ENCODE data around the gene CDK5RAP1.

CDK5RAP1 gene

DNA sequence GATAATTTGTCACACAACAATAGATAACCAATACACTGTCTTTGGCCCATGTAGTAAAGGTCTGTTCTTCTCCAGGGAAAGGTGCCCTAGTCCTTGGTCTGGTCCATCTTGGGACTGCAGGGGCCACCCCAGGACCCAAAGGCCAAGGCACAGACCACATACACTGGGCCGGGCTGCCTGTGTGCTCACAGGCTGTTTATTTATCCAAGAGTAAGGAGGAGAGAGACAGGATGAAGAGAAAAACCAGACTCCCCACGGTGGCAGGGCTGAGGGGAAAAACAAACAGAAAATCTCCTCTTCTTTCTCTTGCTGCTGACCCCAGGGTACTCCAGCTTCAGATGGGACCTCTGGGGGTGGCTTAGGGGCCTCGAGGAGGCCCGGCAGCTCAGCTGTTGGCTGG, 6.5 kb upstream of the CDK5RAP1 start:
- CTCF ChIA-PET = interaction anchor here (0.5 kb wide), 1 partner anchor 143 kb away, joined by 3 read pairs; no protein-coding TSS in a partner anchor
- H3K9me3 ChIP-seq (ENCODE audit: control insufficient read depth, insufficient read depth, low read depth, low read length) = no peaks in the 10 kb centered on the region
- no peak overlapping the region for H3K27ac ChIP-seq (ENCODE audit: extremely low read depth, low read depth, low read length)
- no peaks in the 10 kb centered on the region for H3K4me1 ChIP-seq (ENCODE audit: control insufficient read depth, insufficient read depth, low read length)
- no peak overlapping the region for H3K4me3 ChIP-seq (ENCODE audit: low read depth, low read length)
- peaks cover 0 to 65% of the 10 kb centered on the region in 2 experiments; a peak in 2 of 3 replicates for H3K36me3 ChIP-seq (ENCODE audit: control insufficient read depth in 2 of 2, insufficient read depth in 1 of 2, low read length in 2 of 2)
- TF ChIP-seq ZNF394 (tag by site-specific recombination; IDR thresholded peaks at IDR 0.05; ENCODE audit: borderline replicate concordance) = no peak
- no peak for TF ChIP-seq ZNF169 (tag by site-specific recombination; IDR thresholded peaks at IDR 0.05)
- TF ChIP-seq SETDB1 (IDR thresholded peaks at IDR 0.05; ENCODE audit: insufficient read length, low read length) = no peak
- TF ChIP-seq ZBTB20 (tag by site-specific recombination; IDR thresholded peaks at IDR 0.05) = no peak
- TF ChIP-seq, protein P1, sequence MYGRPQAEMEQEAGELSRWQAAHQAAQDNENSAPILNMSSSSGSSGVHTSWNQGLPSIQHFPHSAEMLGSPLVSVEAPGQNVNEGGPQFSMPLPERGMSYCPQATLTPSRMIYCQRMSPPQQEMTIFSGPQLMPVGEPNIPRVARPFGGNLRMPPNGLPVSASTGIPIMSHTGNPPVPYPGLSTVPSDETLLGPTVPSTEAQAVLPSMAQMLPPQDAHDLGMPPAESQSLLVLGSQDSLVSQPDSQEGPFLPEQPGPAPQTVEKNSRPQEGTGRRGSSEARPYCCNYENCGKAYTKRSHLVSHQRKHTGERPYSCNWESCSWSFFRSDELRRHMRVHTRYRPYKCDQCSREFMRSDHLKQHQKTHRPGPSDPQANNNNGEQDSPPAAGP (tag by site-specific recombination; IDR thresholded peaks at IDR 0.05) = no peak
- TF ChIP-seq, protein P2, sequence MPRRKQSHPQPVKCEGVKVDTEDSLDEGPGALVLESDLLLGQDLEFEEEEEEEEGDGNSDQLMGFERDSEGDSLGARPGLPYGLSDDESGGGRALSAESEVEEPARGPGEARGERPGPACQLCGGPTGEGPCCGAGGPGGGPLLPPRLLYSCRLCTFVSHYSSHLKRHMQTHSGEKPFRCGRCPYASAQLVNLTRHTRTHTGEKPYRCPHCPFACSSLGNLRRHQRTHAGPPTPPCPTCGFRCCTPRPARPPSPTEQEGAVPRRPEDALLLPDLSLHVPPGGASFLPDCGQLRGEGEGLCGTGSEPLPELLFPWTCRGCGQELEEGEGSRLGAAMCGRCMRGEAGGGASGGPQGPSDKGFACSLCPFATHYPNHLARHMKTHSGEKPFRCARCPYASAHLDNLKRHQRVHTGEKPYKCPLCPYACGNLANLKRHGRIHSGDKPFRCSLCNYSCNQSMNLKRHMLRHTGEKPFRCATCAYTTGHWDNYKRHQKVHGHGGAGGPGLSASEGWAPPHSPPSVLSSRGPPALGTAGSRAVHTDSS (tag by site-specific recombination; IDR thresholded peaks at IDR 0.05) = no peak
- no peak for TF ChIP-seq ZNF23 (tag by site-specific recombination; IDR thresholded peaks at IDR 0.05; ENCODE audit: borderline replicate concordance)
- no peak for TF ChIP-seq ZNF112 (tag by site-specific recombination; IDR thresholded peaks at IDR 0.05)
- POLR2A ChIA-PET = no interaction called here

DNA sequence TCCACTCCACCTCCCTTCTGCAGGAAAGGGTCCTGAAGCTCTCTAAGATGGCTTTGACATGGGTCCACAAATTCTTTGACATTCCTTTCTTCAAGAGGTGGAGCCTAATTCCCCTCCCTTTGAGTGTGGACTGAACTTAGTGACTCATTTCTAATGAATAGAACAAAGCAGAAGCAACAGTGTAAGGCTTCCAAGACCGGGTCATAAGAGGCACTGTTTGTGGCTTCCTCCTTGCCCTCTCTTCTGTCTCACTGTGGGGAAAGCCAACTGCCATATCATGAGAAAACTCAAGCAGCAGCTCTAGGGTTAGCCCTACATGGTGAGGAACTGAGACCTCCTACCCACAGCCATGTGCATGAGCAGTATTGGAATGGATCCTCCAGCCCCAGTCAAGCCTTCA, 5.9 kb upstream of the CDK5RAP1 start:
- CTCF ChIA-PET = interaction anchor here (0.5 kb wide), 1 partner anchor 142 kb away, joined by 3 read pairs; no protein-coding TSS in a partner anchor
- no peak overlapping the region for H3K4me3 ChIP-seq (ENCODE audit: low read depth, low read length)
- POLR2A ChIA-PET = no interaction called here
- no peak for TF ChIP-seq ZXDB (tag by site-specific recombination; IDR thresholded peaks at IDR 0.05)
- no peak for TF ChIP-seq ZFP3 (tag by site-specific recombination; IDR thresholded peaks at IDR 0.05; ENCODE audit: low read depth)
- TF ChIP-seq, protein P3, sequence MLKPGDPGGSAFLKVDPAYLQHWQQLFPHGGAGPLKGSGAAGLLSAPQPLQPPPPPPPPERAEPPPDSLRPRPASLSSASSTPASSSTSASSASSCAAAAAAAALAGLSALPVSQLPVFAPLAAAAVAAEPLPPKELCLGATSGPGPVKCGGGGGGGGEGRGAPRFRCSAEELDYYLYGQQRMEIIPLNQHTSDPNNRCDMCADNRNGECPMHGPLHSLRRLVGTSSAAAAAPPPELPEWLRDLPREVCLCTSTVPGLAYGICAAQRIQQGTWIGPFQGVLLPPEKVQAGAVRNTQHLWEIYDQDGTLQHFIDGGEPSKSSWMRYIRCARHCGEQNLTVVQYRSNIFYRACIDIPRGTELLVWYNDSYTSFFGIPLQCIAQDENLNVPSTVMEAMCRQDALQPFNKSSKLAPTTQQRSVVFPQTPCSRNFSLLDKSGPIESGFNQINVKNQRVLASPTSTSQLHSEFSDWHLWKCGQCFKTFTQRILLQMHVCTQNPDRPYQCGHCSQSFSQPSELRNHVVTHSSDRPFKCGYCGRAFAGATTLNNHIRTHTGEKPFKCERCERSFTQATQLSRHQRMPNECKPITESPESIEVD (tag by site-specific recombination; IDR thresholded peaks at IDR 0.05) = no peak
- no peak for TF ChIP-seq ZFP37 (tag by site-specific recombination; IDR thresholded peaks at IDR 0.05)
- no peak for TF ChIP-seq ZNF707 (tag by site-specific recombination; IDR thresholded peaks at IDR 0.05)
- TF ChIP-seq ZNF560 (tag by site-specific recombination; IDR thresholded peaks at IDR 0.05; ENCODE audit: borderline replicate concordance) = no peak
- no peak for TF ChIP-seq ZIC2 (tag by site-specific recombination; IDR thresholded peaks at IDR 0.05)
- TF ChIP-seq, protein P4, sequence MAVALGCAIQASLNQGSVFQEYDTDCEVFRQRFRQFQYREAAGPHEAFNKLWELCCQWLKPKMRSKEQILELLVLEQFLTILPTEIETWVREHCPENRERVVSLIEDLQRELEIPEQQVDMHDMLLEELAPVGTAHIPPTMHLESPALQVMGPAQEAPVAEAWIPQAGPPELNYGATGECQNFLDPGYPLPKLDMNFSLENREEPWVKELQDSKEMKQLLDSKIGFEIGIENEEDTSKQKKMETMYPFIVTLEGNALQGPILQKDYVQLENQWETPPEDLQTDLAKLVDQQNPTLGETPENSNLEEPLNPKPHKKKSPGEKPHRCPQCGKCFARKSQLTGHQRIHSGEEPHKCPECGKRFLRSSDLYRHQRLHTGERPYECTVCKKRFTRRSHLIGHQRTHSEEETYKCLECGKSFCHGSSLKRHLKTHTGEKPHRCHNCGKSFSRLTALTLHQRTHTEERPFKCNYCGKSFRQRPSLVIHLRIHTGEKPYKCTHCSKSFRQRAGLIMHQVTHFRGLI (tag by site-specific recombination; IDR thresholded peaks at IDR 0.05) = no peak
- TF ChIP-seq, protein P5, sequence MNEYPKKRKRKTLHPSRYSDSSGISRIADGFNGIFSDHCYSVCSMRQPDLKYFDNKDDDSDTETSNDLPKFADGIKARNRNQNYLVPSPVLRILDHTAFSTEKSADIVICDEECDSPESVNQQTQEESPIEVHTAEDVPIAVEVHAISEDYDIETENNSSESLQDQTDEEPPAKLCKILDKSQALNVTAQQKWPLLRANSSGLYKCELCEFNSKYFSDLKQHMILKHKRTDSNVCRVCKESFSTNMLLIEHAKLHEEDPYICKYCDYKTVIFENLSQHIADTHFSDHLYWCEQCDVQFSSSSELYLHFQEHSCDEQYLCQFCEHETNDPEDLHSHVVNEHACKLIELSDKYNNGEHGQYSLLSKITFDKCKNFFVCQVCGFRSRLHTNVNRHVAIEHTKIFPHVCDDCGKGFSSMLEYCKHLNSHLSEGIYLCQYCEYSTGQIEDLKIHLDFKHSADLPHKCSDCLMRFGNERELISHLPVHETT (tag by site-specific recombination; IDR thresholded peaks at IDR 0.05) = no peak
- TF ChIP-seq, protein P6, sequence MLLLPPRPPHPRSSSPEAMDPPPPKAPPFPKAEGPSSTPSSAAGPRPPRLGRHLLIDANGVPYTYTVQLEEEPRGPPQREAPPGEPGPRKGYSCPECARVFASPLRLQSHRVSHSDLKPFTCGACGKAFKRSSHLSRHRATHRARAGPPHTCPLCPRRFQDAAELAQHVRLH (tag by site-specific recombination; IDR thresholded peaks at IDR 0.05) = no peak
- no peak for TF ChIP-seq ZBTB20 (tag by site-specific recombination; IDR thresholded peaks at IDR 0.05)
- no peak for TF ChIP-seq ZNF223 (tag by site-specific recombination; IDR thresholded peaks at IDR 0.05)
- TF ChIP-seq, protein P1 (tag by site-specific recombination; IDR thresholded peaks at IDR 0.05) = no peak
- TF ChIP-seq ZSCAN16 (tag by site-specific recombination; IDR thresholded peaks at IDR 0.05) = no peak
- TF ChIP-seq, protein P7, sequence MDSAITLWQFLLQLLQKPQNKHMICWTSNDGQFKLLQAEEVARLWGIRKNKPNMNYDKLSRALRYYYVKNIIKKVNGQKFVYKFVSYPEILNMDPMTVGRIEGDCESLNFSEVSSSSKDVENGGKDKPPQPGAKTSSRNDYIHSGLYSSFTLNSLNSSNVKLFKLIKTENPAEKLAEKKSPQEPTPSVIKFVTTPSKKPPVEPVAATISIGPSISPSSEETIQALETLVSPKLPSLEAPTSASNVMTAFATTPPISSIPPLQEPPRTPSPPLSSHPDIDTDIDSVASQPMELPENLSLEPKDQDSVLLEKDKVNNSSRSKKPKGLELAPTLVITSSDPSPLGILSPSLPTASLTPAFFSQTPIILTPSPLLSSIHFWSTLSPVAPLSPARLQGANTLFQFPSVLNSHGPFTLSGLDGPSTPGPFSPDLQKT (IDR thresholded peaks at IDR 0.05; ENCODE audit: borderline replicate concordance, low read depth, low read length) = no peak
- no peak for TF ChIP-seq GLIS1 (tag by site-specific recombination; IDR thresholded peaks at IDR 0.05)
- TF ChIP-seq ZNF138 (tag by site-specific recombination; IDR thresholded peaks at IDR 0.05; ENCODE audit: borderline replicate concordance) = no peak
- no peak for TF ChIP-seq PRDM1 (tag by site-specific recombination; IDR thresholded peaks at IDR 0.05)
- H3K36me3 ChIP-seq (ENCODE audit: control insufficient read depth in 2 of 2, insufficient read depth in 1 of 2, low read length in 2 of 2) = peaks cover 0 to 60% of the 10 kb centered on the region in 2 experiments; a peak in 2 of 3 replicates
- no peaks in the 10 kb centered on the region for H3K9me3 ChIP-seq (ENCODE audit: control insufficient read depth, insufficient read depth, low read depth, low read length)
- peaks cover 3% of the 10 kb centered on the region; the same call in 1 of the 2 replicates for H3K4me1 ChIP-seq (ENCODE audit: control insufficient read depth, insufficient read depth, low read length)
- H3K27ac ChIP-seq (ENCODE audit: extremely low read depth, low read depth, low read length) = no peak overlapping the region
